MM.1S (cell line): ENCODE data around the gene DGCR6.

Experiments
- CTCF ChIP-seq: fragments of 300-600 bp; sonication (generic); IDR thresholded peaks from 2 replicates; pipeline ENCODE4 v1.5.1; 2016; ENCODE audit warnings: antibody characterized with exemption, low read length, mixed read lengths
- EZH2 ChIP-seq: fragments of 300-600 bp; sonication (generic); optimal IDR thresholded peaks from 2 replicates; pipeline ENCODE3; 2017; ENCODE audit warnings: low read depth, mild to moderate bottlenecking, antibody characterized with exemption, low read length, mixed read lengths
- EZH2phosphoT487 ChIP-seq: fragments of 300-600 bp; sonication (generic); IDR thresholded peaks from 2 replicates; pipeline ENCODE4 v1.6.1; 2018; ENCODE audit warnings: antibody characterized with exemption, low read length

- TF ChIP-seq CTCF (no peak), EZH2phosphoT487 (no peak), EZH2 (no peak)
Observed at GRCh38 chr22:18933914-18934313, 27.8 kb downstream of the DGCR6 start.
